ENCODE measurements around the gene SLC29A3. TPM values are rescaled to one million over a fixed set of nuclear protein-coding genes. Genes with fewer than 3 reads are reported as not detected.

SLC29A3 gene
- total and polyA plus RNA-seq, 10 of the 15 experiments (the other 5 are each of a cell fraction or from before 2014, with no cell fraction given): 1.5 to 4.0 (median 2.7) TPM

- CTCF ChIA-PET: interaction anchor here (0.6 to 1.6 kb wide), 11 partner anchors 10 to 457 kb away, joined by 3 to 5 read pairs (median 3); no protein-coding TSS in a partner anchor
- peak; percentile 88 for FAIRE-seq
- Histone ChIP-seq H3K4me3 (no peak overlapping the region), H4K20me1 (ENCODE audit: control insufficient read depth, insufficient read depth) (no peaks in the 10 kb centered on the region), H3K27ac (ENCODE audit: control insufficient read depth, insufficient read depth) (no peak overlapping the region), H3K9me3 (replicated peaks; ENCODE audit: control insufficient read depth, insufficient read depth, low read length) (no peaks in the 10 kb centered on the region), H3K27me3 (replicated peaks in 1 of 2; ENCODE audit: control insufficient read depth in 2 of 2, insufficient read depth in 2 of 2, low read length in 1 of 2) (peaks cover 0 to 2% of the 10 kb centered on the region in 2 experiments; a peak in 2 of 4 replicates), H3K9ac (ENCODE audit: control insufficient read depth, insufficient read depth, low read length) (no peak overlapping the region), H3K36me3 (ENCODE audit: control insufficient read depth in 2 of 2, insufficient read depth in 2 of 2, low read length in 1 of 2) (no peaks in the 10 kb centered on the region), H3K4me2 (ENCODE audit: control insufficient read depth, insufficient read depth) (no peak overlapping the region), H3K79me2 (ENCODE audit: control insufficient read depth, insufficient read depth, low read length) (no peaks in the 10 kb centered on the region), H3K4me1 (ENCODE audit: control insufficient read depth, insufficient read depth, low read length) (no peaks in the 10 kb centered on the region), H2AFZ (ENCODE audit: control insufficient read depth, low read depth, low read length) (no peak overlapping the region)
- RAD21 ChIA-PET (ENCODE audit: unreplicated experiment): no interaction called here
- no peak for DNase-seq (ENCODE audit: low read depth, low spot score)
- intact Hi-C loops (cut with micrococcal nuclease; ENCODE audit: unreplicated experiment) (no loop called here), in situ Hi-C loops (cut with MboI) (no loop called here)
- SMC1A ChIA-PET (ENCODE audit: uncharacterized antibody, unreplicated experiment): no interaction called here
- WGBS (ENCODE audit: insufficient coverage, insufficient replicate concordance, low lambda C conversion rate, missing lambda C conversion rate): 16% methylated on average over 9 of the region's 10 CpGs
- BruUV-seq (replicated peaks): no TSS peak
- peak; percentile 94 for ATAC-seq
- POLR2A ChIA-PET: no interaction called here
- TF ChIP-seq SMARCA5 (IDR thresholded peaks at IDR 0.05): no peak
- no peak for TF ChIP-seq ATF2 (IDR thresholded peaks at IDR 0.05; ENCODE audit: low read length)
- no peak for TF ChIP-seq GABPA (IDR thresholded peaks at IDR 0.05; ENCODE audit: low read depth)
- no peak for TF ChIP-seq EP300 (IDR thresholded peaks at IDR 0.05; ENCODE audit: borderline replicate concordance in 1 of 2, control insufficient read depth in 1 of 2, low read depth in 2 of 2, low read length in 2 of 2)
- TF ChIP-seq SREBF1 (IDR thresholded peaks at IDR 0.05; ENCODE audit: low read length): no peak
- peak; percentile 62 to 84 (median 71) for TF ChIP-seq CTCF (IDR thresholded peaks at IDR 0.05 in 2 of 3, conservative IDR thresholded peaks at IDR 0.05 in 1 of 3; ENCODE audit: control insufficient read depth in 2 of 3, extremely low read depth in 1 of 3, insufficient read depth in 1 of 3, low read depth in 3 of 3, low read length in 3 of 3)
- no peak for TF ChIP-seq RELB (IDR thresholded peaks at IDR 0.05; ENCODE audit: low read depth)
- no peak for TF ChIP-seq SKIL (IDR thresholded peaks at IDR 0.05; ENCODE audit: low read depth, poor library complexity, severe bottlenecking)
- TF ChIP-seq RAD21 (IDR thresholded peaks at IDR 0.05; ENCODE audit: insufficient read depth, low read depth, low read length): peak; percentile 27; the same call in 1 of the 2 replicates
- TF ChIP-seq NR2C1 (IDR thresholded peaks at IDR 0.05): no peak
- no peak for TF ChIP-seq SMAD1 (IDR thresholded peaks at IDR 0.05; ENCODE audit: low read depth, partially characterized antibody)
- 0 out of 2 replicates have a peak, but pooled peaks have one; percentile 17 for TF ChIP-seq RUNX3 (IDR thresholded peaks at IDR 0.05; ENCODE audit: low read length)
- no peak for TF ChIP-seq EGR1 (IDR thresholded peaks at IDR 0.05; ENCODE audit: borderline replicate concordance in 1 of 2, low read depth in 2 of 2, low read length in 2 of 2)
Measured at GRCh38 chr10:71270301-71271220, 48.5 kb upstream of the SLC29A3 start.

Data from GM12878 (cell line).